ENCODE data around the gene SLC4A1AP. TPM values are rescaled to one million over a fixed set of nuclear protein-coding genes. Genes with fewer than 3 reads are reported as not detected.

The SLC4A1AP gene
- total RNA-seq, 1 experiment from 2014 or later = 51.0 TPM

GRCh38 chr2:27742571-27742970 is 78.9 kb downstream of the SLC4A1AP start:
- no peak for DNase-seq (ENCODE audit: low spot score)

Other genes starting within 250 kb of the SLC4A1AP start
- 170 and 206 TPM in 2 replicates for gene NRBP1, start 235.3 kb upstream of the SLC4A1AP start, total RNA-seq (2014; rRNA removed; shearing (Covaris generic))
- not detected in 2 replicates for gene KRTCAP3, start 221.5 kb upstream of the SLC4A1AP start, total RNA-seq (2014; rRNA removed; shearing (Covaris generic))
- gene IFT172, start 174.1 kb upstream of the SLC4A1AP start, total RNA-seq (2014; rRNA removed; shearing (Covaris generic)) = 24.3 and 39.8 TPM in 2 replicates
- gene FNDC4, start 168.7 kb upstream of the SLC4A1AP start, total RNA-seq (2014; rRNA removed; shearing (Covaris generic)) = 8.2 and 13.4 TPM in 2 replicates
- gene GCKR, start 167.1 kb upstream of the SLC4A1AP start, total RNA-seq (2014; rRNA removed; shearing (Covaris generic)) = not detected in 2 replicates
- gene ZNF512, start 80.8 kb upstream of the SLC4A1AP start, total RNA-seq (2014; rRNA removed; shearing (Covaris generic)) = 14.8 and 16.7 TPM in 2 replicates
- gene CCDC121, start 34.9 kb upstream of the SLC4A1AP start, total RNA-seq (2014; rRNA removed; shearing (Covaris generic)) = 1.6 and 6.5 TPM in 2 replicates
- gene GPN1, start 34.8 kb upstream of the SLC4A1AP start, total RNA-seq (2014; rRNA removed; shearing (Covaris generic)) = 76.1 and 91.6 TPM in 2 replicates
- gene SUPT7L, start 275 bp upstream of the SLC4A1AP start, total RNA-seq (2014; rRNA removed; shearing (Covaris generic)) = 29.4 and 32.7 TPM in 2 replicates
- gene MRPL33, start 107.8 kb downstream of the SLC4A1AP start, total RNA-seq (2014; rRNA removed; shearing (Covaris generic)) = 228 and 237 TPM in 2 replicates
- 2.2 and 2.8 TPM in 2 replicates for gene RBKS, start 226.5 kb downstream of the SLC4A1AP start, total RNA-seq (2014; rRNA removed; shearing (Covaris generic))
- gene BABAM2, start 226.8 kb downstream of the SLC4A1AP start, total RNA-seq (2014; rRNA removed; shearing (Covaris generic)) = 36.0 and 36.5 TPM in 2 replicates